CD4-positive, alpha-beta T cell treated with Interferon gamma for 1 hour (primary cell): ENCODE measurements around the gene CSF1.
"Not testable (repeated sequence)": the region's sequence is repeated elsewhere in the genome, so short reads cannot be mapped to it uniquely, and the experiment has no call there.

ENCODE experiments used
- DNase-seq: peaks from one replicate; pipeline ENCODE4 v3.0.0-alpha.2; 2020

CSF1 gene, protein sequence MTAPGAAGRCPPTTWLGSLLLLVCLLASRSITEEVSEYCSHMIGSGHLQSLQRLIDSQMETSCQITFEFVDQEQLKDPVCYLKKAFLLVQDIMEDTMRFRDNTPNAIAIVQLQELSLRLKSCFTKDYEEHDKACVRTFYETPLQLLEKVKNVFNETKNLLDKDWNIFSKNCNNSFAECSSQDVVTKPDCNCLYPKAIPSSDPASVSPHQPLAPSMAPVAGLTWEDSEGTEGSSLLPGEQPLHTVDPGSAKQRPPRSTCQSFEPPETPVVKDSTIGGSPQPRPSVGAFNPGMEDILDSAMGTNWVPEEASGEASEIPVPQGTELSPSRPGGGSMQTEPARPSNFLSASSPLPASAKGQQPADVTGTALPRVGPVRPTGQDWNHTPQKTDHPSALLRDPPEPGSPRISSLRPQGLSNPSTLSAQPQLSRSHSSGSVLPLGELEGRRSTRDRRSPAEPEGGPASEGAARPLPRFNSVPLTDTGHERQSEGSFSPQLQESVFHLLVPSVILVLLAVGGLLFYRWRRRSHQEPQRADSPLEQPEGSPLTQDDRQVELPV

DNA sequence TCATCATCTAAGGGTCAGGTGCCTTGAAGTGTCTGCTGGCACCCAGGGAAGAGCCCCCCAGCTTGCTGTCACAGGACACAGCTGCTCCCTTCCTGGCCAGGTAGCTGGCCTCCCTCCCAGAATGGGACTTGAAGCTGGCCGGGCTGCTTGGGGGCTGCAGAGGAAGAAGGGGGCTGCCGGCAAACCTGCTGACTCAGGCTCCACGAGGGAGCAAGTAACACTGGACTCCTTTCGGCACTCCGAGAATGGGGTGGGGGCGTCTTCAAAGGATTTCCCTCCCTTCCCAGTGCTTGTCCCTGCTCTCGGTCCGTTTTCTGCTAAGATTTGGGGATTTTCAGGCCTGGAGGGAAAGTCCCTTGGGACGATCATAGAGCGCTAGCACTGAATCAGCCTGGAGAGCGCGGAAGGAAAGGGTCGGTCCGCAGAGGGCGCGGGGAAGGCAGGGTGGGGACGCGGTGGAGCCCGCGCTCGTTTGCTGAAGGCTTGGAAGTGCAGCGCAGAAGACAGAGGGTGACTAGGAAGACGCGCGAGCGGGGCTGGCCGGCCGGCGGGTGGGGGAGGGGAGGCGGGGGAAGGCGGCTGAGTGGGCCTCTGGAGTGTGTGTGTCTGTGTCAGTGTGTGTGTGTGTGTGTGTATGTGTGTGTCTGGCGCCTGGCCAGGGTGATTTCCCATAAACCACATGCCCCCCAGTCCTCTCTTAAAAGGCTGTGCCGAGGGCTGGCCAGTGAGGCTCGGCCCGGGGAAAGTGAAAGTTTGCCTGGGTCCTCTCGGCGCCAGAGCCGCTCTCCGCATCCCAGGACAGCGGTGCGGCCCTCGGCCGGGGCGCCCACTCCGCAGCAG is at the start of gene CSF1:
TSS of gene CSF1 (plus strand) at position 727 of the 840 bp plus-strand sequence. CDS start 175 bp downstream, outside the sequence.
- DNase-seq, result peak; percentile 73

DNA sequence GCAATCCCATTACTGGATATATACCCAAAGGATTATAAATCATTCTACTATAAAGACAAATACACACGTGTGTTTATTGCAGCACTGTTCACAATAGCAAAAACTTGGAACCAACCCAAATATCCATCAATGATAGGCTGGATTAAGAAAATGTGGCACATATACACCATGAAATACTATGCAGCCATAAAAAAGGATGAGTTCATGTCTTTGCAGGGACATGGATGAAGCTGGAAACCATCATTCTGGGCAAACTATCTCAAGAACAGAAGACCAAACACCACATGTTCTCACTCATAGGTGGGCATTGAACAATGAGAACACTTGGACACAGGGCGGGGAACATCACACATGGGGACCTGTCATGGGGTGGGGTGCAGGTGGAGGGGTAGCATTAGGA is 49.0 kb upstream of the CSF1 start:
- not testable (repeated sequence) for DNase-seq

DNA sequence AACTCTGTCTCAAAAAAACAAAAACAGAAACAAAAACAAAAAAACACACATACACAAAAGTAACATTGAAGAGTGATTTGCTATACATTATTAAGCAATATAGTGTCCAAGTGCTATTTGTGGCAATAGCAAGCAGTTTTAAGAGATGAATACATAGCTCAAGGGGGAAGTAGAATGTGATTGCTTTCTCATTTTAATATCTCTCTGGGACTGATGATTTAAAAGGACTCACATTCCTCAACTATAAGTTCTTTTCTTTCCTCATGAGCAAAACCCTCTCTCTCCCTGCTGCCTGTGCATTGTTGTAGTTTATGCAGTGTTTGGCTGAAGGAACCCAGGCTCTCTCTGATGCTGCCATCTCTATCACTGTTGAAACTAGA is 47.0 kb upstream of the CSF1 start:
- no peak for DNase-seq

DNA sequence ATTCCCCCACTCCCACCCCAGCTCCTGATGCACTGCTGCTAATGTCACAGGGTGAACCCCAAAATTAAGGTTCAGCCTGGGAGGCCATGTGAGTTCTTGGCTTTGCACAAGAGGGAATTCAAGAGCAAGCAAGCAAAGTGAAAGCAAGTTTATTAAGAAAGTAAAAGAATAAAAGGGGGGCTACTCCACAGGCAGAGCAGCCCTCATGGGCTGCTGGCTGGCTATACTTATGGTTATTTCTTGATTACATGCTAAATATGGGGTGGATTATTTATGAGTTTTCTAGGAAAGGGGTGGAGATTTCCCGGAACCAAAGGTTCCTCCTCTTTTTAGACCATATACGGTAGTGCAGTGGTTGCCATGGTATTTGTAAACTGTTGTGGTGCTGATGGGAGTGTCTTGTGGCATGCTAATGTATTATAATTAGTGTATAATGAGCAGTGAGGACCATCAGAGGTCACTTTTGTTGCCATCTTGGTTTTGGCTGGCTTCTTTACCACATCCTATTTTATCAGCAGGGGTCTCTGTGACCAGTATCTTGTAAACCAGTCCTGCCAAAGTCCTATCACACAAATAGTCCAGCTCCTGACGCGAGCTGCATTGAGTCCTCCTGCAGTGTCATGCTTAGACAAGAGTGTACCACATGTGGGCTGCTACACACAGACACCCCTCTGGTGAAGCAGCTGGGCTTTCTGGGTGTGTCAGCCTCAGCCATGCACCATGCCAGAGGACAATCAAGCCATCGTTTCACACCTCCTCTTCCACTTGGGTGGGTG is 46.4 kb upstream of the CSF1 start:
- peak; percentile 43 for DNase-seq

DNA sequence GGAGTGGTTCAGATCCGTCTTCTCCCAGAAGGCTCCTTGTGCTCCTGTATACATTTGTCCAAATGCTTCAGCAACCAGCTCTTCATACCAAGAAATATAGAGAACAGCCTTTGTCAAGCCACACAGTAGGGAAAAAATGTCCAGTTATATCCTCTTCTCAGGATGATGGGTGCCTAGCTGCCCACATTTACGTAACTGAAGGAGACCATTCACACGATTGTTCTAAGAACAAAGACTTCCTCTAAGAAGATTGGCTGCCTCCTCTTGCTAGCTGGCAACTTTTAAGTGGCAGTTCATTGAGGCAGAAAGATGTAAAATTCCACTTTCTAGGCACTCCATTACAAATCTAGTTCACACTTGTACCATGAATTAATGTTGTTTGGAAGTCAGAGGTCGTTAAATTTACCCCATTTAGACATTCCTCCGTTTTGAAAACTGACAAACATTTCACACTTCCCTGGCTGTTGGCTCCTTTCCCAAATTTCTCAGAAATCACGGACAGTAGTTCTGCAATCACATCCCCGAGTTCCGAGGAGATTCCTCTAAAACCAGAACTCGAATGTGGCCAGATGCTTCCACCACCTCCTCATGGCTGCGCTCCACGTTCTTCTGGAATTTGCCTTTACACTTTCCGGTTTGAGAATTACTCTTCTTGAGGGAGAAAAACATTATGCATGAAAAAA is 45.6 kb upstream of the CSF1 start:
- DNase-seq, result no peak

DNA sequence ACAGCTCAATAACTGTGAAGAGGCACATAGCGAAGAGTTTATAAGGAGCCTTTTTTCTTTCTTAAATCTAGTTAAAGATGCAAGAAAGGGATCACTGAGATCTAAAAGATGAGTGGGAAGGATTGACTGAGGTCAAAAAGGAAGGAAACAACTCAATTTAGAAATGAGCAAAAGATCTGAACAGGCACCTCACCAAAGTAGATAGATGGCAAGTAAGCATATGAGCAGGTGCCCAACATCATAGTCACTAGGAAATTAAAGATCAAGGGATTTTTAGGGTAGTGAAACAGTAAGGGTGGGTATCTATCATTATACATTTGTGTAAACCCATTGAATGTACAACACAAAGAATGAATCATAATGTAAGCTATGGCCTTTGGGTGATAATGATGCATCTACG is 44.6 kb upstream of the CSF1 start:
- no peak for DNase-seq

DNA sequence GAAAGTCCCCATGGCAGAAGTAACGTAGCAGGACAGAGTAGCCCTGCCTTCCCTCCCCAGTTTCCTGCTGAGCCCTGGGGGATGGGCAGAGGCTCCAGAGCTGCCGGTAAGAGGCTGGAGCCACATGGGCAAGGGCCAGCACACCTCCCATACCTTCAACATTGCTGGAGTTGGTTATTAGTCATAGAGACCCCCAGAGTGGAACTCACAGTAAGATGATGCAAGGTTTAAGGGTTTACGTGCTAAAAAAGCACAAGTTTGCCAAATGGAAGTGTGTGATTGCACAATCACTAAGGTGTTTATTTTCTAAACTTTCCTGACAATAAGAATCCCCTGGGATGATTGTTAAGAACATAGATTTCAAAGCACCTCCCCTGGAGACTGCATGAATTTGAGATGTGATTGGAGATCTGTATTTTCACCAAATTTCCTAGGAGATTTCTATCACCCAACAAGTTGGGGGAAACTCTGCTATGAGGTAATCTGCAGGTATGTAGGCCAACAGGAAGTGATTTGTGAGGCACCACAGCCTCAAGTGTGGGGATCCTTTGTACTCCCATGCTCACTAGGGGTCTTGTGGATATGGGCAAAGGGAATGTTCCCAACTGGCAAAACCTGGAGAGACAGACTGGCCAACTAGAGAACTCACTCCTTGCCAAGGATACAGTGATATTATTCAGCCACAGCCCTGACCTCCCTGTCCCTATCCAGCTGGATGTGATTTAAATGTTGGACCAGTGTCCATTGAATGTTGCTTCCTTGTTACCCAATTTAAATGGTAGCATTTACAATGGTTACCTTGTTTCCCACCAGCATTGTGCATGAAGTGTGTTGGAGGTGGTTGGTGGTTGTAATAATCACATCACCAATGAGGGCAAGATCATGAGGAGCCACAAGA is 37.1 kb upstream of the CSF1 start:
- DNase-seq, result no peak

DNA sequence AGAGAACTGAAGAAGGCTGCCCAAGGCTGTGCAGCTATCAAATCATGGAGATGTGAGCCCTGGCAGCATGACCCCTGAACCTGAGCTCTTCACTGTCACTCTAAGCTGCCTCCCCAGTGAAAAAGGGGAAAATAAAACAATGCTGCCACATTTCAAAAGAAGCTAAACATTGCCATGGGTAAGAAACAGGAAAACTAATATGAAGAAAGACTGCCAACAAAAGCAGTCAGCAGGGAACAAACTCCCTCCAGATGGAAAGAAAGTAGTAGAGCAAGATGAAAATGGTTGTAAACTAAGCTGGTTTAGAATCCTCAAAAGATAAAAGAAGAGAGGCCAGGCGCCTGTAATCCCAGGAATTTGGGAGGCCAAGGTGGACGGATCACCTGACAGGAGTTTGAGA is 36.2 kb upstream of the CSF1 start:
- no peak for DNase-seq

DNA sequence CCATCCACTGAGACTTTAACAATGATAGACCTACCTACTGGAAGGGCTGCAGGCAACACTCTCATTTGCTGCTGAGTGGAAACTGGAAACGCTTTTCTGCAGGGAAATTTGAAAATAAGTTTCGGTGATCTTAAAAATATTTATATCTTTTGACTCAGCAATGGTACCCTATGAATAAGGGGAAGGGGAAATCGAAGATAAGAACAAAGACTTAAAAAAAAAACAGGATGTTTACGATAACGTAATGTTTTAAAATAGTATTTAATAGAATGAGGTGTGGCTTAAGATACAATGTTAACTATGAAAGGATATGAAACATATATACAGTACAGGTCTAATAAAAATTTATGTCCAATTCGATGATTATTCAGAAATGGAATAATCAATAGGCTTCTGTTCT is 34.8 kb upstream of the CSF1 start:
- DNase-seq, result no peak

DNA sequence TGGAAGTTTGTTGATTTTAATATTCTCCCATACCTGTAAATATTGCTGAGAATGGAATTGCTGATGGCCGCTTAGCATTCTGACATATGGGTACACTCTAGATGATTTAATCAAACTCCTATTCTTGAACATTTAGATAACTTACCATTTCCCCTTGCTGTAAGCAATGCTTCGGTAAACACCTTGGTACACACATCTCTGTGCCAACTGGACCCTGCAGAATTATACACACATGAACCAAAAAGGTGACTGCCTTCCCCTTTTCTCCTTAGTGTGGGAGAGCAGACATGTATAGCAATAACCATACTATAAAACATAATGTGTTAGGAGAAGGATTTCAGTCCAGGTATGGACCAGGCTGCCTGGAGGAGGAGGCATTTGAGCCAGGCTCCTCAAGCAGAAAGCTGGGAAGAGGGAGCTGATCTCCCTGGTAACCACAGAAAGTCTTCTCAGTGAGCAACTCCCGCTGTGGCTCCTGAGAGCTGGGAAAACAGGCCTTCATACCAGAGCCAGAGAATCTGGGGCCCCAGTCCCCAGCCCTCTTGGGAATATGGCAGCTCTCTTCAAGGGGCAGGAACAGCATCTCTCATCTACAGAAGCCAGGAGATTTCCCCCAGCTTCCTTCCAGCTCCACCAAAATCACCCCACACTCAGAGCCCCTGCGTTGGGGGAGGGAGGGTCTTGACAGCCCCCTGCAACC is 33.9 kb upstream of the CSF1 start:
- no peak for DNase-seq

DNA sequence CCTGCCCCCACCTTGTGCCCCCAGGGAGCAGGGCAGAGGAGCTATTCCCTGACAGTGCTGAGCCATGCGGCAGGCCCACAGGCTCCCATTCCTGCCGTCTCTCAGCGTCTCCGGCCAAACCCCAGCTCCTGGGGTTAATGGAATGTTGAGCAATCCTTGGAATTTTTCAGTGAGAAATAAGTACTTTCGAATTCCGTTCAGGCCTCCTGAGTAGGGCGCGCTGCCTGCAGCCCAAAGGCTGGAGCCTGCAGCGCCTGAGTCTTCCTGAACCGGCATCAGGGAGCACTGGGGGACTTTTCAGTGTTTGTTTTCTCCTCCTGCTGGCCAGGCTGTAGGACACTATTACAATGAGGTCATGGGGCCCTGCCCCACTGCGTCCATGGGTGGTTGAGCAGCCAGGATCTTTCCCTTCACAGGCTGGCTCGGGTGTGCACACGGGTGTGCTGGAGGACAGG is 33.3 kb upstream of the CSF1 start:
- DNase-seq, result no peak

DNA sequence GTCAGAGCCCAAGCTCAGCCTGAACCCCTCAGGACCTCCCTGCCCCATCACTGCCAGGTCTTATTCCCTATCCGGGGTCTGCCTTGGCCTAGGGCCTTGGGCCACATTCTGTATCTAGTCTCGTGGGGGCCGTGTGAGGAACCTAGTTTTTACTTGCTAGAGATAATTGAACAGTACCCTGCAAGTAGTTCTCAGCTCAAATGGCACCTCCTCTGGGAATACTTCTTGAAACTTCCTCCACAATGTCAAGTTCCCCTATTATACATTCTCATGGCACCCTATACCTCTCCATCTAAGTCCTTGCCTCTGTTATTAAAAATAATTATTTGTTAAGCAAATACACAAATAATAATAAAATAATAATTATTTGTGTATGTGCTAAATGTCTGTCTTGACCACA is 32.9 kb upstream of the CSF1 start:
- no peak for DNase-seq

DNA sequence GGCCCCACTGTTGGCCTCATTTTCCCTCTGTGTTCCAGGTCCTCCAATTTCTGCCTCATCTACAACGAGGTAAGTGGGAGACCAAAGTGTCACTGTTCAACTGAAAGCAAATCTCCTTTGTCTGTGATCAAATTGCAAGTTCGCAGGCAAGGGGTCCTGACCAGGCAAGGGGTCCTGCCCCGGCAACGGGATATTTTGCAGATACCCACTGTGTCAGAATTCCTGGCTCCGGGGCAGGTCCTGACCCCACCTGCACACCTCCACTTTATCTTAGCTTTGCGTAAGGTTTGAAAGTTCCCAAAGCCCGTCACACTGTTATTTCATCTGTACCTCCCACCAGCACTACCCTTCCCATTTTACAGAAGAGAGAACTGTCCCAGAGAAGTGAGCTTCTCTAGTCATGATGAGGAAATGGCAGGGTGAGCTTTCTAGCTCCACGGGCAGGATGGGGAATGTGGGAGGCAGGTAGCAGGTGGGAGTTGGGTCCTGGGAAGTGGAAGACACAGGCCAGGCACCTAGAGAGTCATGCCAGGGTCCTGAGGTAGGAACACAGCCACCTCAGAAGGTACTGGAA is 32.0 kb upstream of the CSF1 start:
- no peak for DNase-seq

DNA sequence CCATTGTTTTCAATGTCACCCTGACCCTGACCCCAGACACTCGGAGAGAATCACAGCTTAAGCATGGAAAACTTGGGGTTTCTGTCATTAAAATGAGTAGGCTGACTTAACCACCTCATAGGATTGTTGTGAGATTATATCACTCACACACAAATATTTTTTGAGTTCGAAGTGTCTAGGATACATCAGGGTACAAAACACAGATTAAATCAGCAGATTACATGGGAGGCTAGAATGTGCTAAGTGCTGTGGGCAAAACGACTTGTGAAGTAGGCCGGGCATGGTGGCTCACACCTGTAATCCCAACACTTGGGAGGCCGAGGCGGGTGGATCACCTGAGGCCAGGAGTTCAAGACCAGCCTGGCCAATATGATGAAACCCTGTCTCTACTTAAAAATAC is 31.3 kb upstream of the CSF1 start:
- DNase-seq, result not testable (repeated sequence)

DNA sequence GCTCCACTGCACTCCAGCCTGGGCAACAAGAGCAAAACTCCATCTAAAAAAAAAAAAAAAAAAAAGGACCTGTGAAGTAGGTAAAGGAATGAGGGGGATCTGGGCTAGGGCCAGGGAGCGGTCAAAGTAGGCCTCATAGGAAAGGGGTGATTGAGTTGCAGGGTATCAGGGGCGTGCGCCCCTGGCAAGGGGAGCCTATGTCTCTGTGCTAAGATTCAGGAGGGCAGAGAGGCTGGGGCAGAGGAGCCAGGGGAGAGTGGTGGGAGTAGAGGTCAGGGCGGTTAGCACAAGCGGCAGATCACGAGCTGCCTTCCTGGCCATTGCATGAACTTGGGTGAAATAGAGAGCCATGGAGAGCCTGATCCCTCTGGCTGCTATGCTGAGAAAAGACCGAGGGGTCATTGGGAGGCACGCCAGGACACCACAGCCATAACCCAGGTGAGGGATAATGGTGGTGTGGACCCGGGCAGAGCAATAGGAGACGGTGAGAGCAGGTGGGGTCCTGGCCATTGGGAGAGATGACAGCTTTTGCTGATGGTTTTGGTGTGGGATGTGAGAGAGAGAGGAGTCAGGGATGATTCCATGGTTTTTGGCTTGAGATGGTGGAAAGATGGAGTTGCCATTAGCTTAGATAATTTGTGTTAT is 30.6 kb upstream of the CSF1 start:
- no peak for DNase-seq

DNA sequence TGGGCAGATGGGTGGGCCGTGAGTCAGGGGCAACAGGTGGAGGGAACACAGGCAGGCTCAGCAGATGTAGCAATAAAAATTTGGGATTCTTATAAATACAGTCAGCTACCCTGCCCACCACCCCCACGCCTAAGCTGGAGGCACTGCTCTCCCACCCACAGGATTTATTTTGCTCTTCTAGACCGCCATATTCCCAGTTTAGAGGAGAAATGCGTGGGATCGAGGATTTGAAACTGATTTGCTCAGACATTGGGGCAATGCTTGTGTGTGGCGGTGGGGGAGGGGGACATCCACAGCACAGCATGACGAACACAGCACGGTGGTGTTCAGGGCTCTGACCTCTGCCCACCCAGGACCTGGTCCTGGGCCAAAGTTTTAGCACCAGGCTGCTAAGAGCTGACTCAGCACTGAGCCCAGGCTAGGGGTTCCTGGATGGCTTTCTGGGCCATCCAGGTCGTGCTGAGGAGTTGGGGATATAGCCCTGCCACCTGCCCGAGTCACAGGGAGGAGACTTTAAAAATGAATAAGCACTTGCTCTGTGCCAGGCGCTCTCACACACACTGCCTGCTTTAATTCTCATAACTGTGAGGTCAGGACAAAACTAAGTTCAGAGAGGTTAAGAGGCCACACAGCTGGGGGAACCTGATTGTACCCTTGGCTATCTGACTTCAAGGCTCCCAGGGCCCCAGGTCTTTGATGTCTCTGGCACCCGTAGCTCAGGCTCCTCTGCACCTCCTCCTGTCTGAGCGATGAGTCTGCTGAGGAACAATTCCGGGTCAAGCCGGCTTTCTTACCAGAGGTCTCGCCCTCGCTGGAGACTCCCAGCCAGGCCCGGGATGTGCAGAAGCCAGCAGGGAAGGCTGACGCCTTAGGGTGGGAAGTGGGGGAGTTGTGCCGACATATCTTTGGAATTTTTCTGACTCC is 29.4 kb upstream of the CSF1 start:
- no peak for DNase-seq

DNA sequence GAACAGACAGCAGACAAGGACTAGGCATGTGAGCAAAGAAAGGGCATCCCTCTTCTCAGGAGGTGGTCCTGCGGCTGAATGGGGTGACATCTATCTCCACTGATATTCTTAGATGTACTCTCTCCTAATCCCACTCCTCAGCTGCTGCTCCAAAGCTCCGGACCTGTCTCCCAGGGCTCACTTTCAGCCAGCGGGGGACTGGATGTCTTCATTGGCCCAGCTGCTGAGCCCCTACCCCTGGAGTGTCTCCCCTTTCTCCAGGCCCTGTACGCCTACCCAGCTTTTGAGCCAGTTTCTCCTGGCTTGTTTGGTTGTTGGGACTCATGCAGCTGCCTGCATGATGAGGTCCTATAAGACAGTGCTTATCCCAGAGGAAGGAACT is 28.8 kb upstream of the CSF1 start:
- DNase-seq, result no peak
